ENCODE data around the gene ESPL1. TPM values are rescaled to one million over a fixed set of nuclear protein-coding genes. Genes with fewer than 3 reads are reported as not detected.
"Not testable (repeated sequence)": the region's sequence is repeated elsewhere in the genome, so short reads cannot be mapped to it uniquely, and the experiment has no call there.

ESPL1 gene
- total RNA-seq, 1 experiment from 2014 or later, result 12.1 TPM

DNA sequence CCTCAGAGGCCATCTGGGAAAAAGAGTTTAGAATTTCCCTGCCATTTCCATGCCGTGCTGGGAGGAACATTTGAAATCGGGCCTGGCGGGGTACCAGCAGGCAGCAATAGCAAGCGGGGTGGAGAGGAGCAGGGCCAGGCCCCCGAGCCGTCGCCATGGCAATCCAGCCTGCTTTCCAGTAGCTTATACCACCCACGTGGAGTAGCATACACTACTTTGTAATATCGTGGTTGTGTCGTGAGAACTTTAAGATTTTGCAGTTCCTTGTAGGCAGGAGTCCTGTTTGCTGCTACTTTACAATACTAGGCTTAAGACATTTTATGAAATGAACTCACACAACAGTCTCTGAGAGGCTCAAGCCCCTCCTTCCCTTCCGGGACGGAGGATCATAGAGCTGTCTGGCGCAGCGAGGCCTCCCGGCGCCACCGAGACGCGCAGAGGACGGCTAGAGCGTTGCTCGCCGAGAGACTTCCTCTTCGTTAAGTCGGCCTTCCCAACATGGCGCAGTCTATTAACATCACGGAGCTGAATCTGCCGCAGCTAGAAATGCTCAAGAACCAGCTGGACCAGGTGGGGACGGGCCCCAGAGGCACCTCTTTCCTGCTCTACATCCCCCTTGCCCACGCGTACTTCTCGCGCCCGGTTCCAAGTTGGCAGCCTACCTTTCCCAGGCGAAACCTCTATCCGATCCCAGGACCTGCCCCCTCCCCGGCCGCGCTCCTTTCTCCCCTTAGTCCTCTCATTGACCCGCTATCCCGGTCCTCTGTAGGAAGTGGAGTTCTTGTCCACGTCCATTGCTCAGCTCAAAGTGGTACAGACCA is 27.2 kb downstream of the ESPL1 start, which contains the start of gene PFDN5:
Gene PFDN5 (plus strand): TSS at position 473 of the 821 bp plus-strand sequence. CDS start 26 bp downstream, at position 499.
- Mint-ChIP-seq H3K27me3 (ENCODE audit: insufficient read depth, unreplicated experiment) (no peaks in the 10 kb centered on the region), H3K4me3 (ENCODE audit: unreplicated experiment) (peak within 1 kb of the TSS; percentile 95), H3K4me1 (ENCODE audit: insufficient read depth, unreplicated experiment) (peaks cover 20% of the 10 kb centered on the region), H3K36me3 (ENCODE audit: insufficient read depth, unreplicated experiment) (peaks cover 30% of the 10 kb centered on the region), H3K27ac (ENCODE audit: low read depth, unreplicated experiment) (peak within 1 kb of the TSS; percentile 97), H3K9me3 (ENCODE audit: unreplicated experiment) (no peaks in the 10 kb centered on the region)
- peak; percentile 85 for DNase-seq (ENCODE audit: unreplicated experiment)
- ChIA-PET POLR2A (interaction anchor here (0.6 to 4.6 kb wide), 29 partner anchors 9 to 289 kb away, joined by 3 to 69 read pairs (median 4); partner anchors contain the start of genes AAAS, CSAD, EIF4B and ESPL1), CTCF (interaction anchor here (0.6 to 14.9 kb wide), 8 partner anchors 17 to 135 kb away, joined by 3 to 275 read pairs (median 6); partner anchors contain the start of gene AAAS)
- TF ChIP-seq, protein P1, sequence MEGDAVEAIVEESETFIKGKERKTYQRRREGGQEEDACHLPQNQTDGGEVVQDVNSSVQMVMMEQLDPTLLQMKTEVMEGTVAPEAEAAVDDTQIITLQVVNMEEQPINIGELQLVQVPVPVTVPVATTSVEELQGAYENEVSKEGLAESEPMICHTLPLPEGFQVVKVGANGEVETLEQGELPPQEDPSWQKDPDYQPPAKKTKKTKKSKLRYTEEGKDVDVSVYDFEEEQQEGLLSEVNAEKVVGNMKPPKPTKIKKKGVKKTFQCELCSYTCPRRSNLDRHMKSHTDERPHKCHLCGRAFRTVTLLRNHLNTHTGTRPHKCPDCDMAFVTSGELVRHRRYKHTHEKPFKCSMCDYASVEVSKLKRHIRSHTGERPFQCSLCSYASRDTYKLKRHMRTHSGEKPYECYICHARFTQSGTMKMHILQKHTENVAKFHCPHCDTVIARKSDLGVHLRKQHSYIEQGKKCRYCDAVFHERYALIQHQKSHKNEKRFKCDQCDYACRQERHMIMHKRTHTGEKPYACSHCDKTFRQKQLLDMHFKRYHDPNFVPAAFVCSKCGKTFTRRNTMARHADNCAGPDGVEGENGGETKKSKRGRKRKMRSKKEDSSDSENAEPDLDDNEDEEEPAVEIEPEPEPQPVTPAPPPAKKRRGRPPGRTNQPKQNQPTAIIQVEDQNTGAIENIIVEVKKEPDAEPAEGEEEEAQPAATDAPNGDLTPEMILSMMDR (IDR thresholded peaks at IDR 0.05; ENCODE audit: unreplicated experiment), result no peak
- intact Hi-C loops (cut with micrococcal nuclease), result no loop called here
- no TSS peak for BruUV-seq (replicated peaks)

DNA sequence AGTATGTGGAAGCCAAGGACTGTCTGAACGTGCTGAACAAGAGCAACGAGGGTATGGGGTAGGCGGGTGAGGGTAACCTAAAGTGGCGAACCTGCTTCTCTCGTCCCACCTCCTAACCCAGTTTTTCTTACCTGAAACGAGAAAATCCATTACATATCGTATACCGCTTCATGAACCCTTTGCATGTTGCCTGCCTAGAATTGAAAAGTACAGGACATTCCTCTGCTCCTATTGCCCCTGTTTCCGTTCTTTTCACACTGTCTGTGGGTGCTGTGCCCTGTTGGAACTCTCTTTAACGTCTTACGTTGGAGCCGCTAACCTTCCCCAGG is 27.8 kb downstream of the ESPL1 start:
- DNase-seq (ENCODE audit: unreplicated experiment), result no peak
- Mint-ChIP-seq H3K36me3 (ENCODE audit: insufficient read depth, unreplicated experiment) (peaks cover 36% of the 10 kb centered on the region), H3K27me3 (ENCODE audit: insufficient read depth, unreplicated experiment) (no peaks in the 10 kb centered on the region), H3K4me3 (ENCODE audit: unreplicated experiment) (peak overlapping the region; percentile 95), H3K4me1 (ENCODE audit: insufficient read depth, unreplicated experiment) (peaks cover 26% of the 10 kb centered on the region), H3K9me3 (ENCODE audit: unreplicated experiment) (no peaks in the 10 kb centered on the region), H3K27ac (ENCODE audit: low read depth, unreplicated experiment) (peak overlapping the region; percentile 97)
- POLR2A ChIA-PET, result interaction anchor here (0.6 to 4.6 kb wide), 20 partner anchors 13 to 252 kb away, joined by 3 to 69 read pairs (median 6); partner anchors contain the start of genes AAAS, CSAD, ESPL1 and PRR13
- TF ChIP-seq, protein P1 (IDR thresholded peaks at IDR 0.05; ENCODE audit: unreplicated experiment), result no peak
- intact Hi-C loops (cut with micrococcal nuclease), result no loop called here
- CTCF ChIA-PET, result interaction anchor here (0.9 to 14.9 kb wide), 6 partner anchors 18 to 82 kb away, joined by 3 to 275 read pairs (median 6); partner anchors contain the start of gene AAAS
- TSS peak; percentile 46 for BruUV-seq (replicated peaks)

DNA sequence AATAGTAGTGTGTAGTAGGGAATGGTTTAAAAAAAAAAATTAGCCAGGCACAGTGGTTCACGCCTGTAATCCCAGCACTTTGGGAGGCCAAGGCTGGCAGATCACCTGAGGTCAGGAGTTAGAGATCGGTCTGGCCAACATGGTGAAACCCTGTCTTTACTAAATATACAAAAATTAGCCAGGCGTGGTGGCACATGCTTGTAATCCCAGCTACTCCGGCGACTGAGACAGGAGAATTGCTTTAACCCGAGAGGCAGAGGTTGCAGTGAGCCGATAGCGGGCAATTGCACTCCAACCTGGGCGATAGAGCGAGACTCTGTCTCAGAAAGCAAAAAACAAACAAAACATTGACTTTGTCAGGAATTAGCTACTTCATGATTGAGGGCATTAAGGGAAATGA is 29.0 kb downstream of the ESPL1 start:
- Mint-ChIP-seq H3K4me1 (ENCODE audit: insufficient read depth, unreplicated experiment) (peaks cover 32% of the 10 kb centered on the region), H3K36me3 (ENCODE audit: insufficient read depth, unreplicated experiment) (peaks cover 48% of the 10 kb centered on the region), H3K27ac (ENCODE audit: low read depth, unreplicated experiment) (peak overlapping the region; percentile 44), H3K4me3 (ENCODE audit: unreplicated experiment) (peak overlapping the region; percentile 19)
- H3K9me3 Mint-ChIP-seq (ENCODE audit: unreplicated experiment); intact Hi-C loops (cut with micrococcal nuclease); BruUV-seq (replicated peaks); DNase-seq (ENCODE audit: unreplicated experiment); H3K27me3 Mint-ChIP-seq (ENCODE audit: insufficient read depth, unreplicated experiment): not testable (repeated sequence)
- POLR2A ChIA-PET, result interaction anchor here (0.6 to 4.6 kb wide), 5 partner anchors 14 to 405 kb away, joined by 3 to 69 read pairs (median 3); partner anchors contain the start of gene AAAS
- CTCF ChIA-PET, result interaction anchor here (0.9 to 2.7 kb wide), 8 partner anchors 10 to 142 kb away, joined by 3 to 14 read pairs (median 6); partner anchors contain the start of gene AAAS

DNA sequence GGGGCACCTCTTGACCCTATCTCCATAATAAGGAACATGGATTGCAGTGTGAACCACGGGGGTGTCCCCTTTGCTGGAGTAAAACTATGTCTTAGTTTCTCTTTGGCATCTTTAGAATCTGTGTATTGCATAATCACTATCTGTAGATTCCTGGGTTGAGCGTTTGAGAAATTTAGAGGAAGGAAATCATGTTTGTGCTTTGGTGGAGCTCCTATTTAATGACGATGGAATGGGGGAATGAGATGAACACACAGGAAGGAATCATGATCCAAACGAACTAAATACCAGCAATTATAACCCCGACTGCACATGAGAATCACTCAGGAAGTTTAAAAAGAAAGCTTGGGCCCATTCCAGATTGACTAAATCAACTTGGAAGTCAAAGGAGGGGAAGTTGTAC is 30.1 kb downstream of the ESPL1 start:
- Mint-ChIP-seq H3K4me3 (ENCODE audit: unreplicated experiment) (peak overlapping the region; percentile 24), H3K9me3 (ENCODE audit: unreplicated experiment) (no peaks in the 10 kb centered on the region), H3K27me3 (ENCODE audit: insufficient read depth, unreplicated experiment) (no peaks in the 10 kb centered on the region), H3K36me3 (ENCODE audit: insufficient read depth, unreplicated experiment) (peaks cover 59% of the 10 kb centered on the region), H3K4me1 (ENCODE audit: insufficient read depth, unreplicated experiment) (peaks cover 41% of the 10 kb centered on the region), H3K27ac (ENCODE audit: low read depth, unreplicated experiment) (peak overlapping the region; percentile 44)
- POLR2A ChIA-PET, result interaction anchor here (0.6 to 4.6 kb wide), 12 partner anchors 10 to 291 kb away, joined by 3 to 69 read pairs (median 4); partner anchors contain the start of gene AAAS
- BruUV-seq (replicated peaks), result no TSS peak
- DNase-seq (ENCODE audit: unreplicated experiment), result no peak
- TF ChIP-seq, protein P1 (IDR thresholded peaks at IDR 0.05; ENCODE audit: unreplicated experiment), result no peak
- intact Hi-C loops (cut with micrococcal nuclease), result loop anchor here (2.0 kb wide), 1 partner anchor 23 kb away; the partner anchor contains the start of gene AAAS
- CTCF ChIA-PET, result interaction anchor here (0.9 to 2.7 kb wide), 7 partner anchors 11 to 138 kb away, joined by 3 to 14 read pairs (median 7); partner anchors contain the start of gene AAAS

Data from MCF 10A (cell line).